Lower leg skin (tissue), 4 donors: Measurements from ENCODE around the gene SNX1. TPM values are rescaled to one million over a fixed set of nuclear protein-coding genes. Genes with fewer than 3 reads are reported as not detected.

Experiments
- DNase-seq, 2 donors: peaks; one replicate each; pipeline ENCODE4 v3.0.0-alpha.2; 2019; ENCODE audit warnings: low spot score in 2 of 2
- H3K4me3 ChIP-seq: fragments of 200-600 bp; sonication (generic); 2 replicates; pipeline ENCODE4 v1.5.1; 2017; ENCODE audit warnings: mild to moderate bottlenecking, low read depth; ENCODE audit not compliant: poor library complexity, severe bottlenecking
- CTCF ChIP-seq, 3 donors: fragments of 450-650 bp; IDR thresholded peaks; one replicate each; pipeline ENCODE4 v1.5.1; 2016; ENCODE audit warnings: antibody characterized with exemption in 3 of 3, mild to moderate bottlenecking in 3 of 3, moderate library complexity in 2 of 3
- POLR2A ChIP-seq, 2 donors: fragments of 450-650 bp; IDR thresholded peaks; one replicate each; pipeline ENCODE4 v1.6.1; 2016 to 2017; ENCODE audit warnings: antibody characterized with exemption in 2 of 2, mild to moderate bottlenecking in 1 of 2, moderate library complexity in 1 of 2
- WGBS, 2 donors: methylation state at CpG; one replicate each; pipeline ENCODE4 v1.1.5; 2018; 5-methylcytosine and 5-hydroxymethylcytosine counted together
- intact Hi-C: fragments of 100-400 bp; cut with DNase I; formaldehyde crosslinking; loops from one replicate; pipeline ENCODE4 v1.15.0; 2023; ENCODE audit warnings: low total_unique reads
- total RNA-seq, 4 donors: library from RNA; depleted of rRNA; stranded (reverse); fragments of >200 nt; gene quantifications; one replicate each; pipeline ENCODE4 v1.1.0, GENCODE V29; 2016

Gene SNX1
- total RNA-seq, 4 donors from 2014 or later: 51.3 to 94.9 (median 65.7) TPM

DNA sequence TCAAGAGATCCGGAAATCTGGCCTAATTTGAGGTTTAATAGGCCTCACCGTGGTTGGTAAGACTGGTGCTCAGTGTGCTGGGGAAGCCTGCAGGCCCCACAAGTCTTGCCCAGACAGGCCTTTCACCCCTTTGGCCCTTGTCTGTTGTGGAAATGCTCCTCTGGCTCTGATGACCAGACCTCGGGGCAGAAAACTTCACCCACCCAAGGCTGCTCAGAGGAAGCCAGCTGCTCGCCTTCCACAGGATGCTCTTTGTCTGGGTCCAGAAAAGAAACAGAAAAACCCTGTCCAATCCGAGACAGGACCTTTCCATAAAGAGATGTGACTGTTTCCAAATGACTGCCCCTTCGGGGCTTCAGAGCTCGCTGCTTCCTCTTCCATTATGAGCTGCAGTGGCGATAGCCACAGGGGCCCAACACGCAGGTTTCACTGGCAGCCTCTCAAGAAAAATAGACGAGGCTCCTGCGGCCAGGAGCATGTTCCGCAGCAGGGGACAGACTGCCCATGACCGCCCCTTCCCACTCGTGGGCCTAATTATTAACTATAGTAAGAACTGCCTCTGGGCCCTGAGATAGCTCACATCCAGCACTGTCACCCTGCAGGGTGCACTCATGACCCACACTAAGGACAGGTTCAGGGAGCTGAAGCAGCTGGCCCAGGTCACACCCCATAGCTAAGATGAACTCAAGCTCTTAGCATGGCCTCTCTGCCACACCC lies 48.9 kb downstream of the SNX1 start:
- intact Hi-C loops: no loop called here
- H3K4me3 ChIP-seq: no peak overlapping the region
- DNase-seq: peak in 1 of 2 donors; percentile 60
- no peak for TF ChIP-seq CTCF (IDR thresholded peaks at IDR 0.05)
- no peak for TF ChIP-seq POLR2A (IDR thresholded peaks at IDR 0.05)
- 79 to 84% methylated on average over 12 to 14 of the region's 14 CpGs for WGBS, 2 donors

- TF ChIP-seq CTCF (IDR thresholded peaks at IDR 0.05) (no peak), POLR2A (IDR thresholded peaks at IDR 0.05) (no peak)
- 69 to 80% methylated on average over 6 of the region's 6 CpGs for WGBS, 2 donors
- peak in 1 of 2 donors; percentile 79 for DNase-seq
- intact Hi-C loops: no loop called here
- H3K4me3 ChIP-seq: no peak overlapping the region
These were observed 50.3 kb downstream of the SNX1 start for GRCh38 chr15:64146041-64146440.

DNA sequence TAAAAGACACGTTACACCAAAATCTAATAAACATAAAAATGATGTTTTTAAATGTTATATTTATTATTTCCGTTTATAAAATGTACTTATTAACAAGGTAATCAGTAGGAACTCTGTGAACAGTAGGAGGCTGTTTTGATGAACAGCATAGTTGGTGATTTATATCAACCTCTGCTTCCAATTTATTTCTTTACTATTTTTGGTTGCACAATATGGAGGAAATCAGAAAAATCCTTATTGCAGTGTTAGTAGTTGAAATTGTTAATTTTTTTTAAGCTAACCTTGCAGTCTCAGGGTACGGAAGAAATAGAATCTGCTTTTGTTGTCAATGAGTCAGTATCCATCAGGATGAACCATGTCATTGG lies 50.7 kb downstream of the SNX1 start:
- intact Hi-C loops: no loop called here
- 86 to 87% methylated on average over 3 of the region's 3 CpGs for WGBS, 2 donors
- no peak for TF ChIP-seq POLR2A (IDR thresholded peaks at IDR 0.05)
- TF ChIP-seq CTCF (IDR thresholded peaks at IDR 0.05): no peak
- no peak for DNase-seq
- H3K4me3 ChIP-seq: no peak overlapping the region

DNA sequence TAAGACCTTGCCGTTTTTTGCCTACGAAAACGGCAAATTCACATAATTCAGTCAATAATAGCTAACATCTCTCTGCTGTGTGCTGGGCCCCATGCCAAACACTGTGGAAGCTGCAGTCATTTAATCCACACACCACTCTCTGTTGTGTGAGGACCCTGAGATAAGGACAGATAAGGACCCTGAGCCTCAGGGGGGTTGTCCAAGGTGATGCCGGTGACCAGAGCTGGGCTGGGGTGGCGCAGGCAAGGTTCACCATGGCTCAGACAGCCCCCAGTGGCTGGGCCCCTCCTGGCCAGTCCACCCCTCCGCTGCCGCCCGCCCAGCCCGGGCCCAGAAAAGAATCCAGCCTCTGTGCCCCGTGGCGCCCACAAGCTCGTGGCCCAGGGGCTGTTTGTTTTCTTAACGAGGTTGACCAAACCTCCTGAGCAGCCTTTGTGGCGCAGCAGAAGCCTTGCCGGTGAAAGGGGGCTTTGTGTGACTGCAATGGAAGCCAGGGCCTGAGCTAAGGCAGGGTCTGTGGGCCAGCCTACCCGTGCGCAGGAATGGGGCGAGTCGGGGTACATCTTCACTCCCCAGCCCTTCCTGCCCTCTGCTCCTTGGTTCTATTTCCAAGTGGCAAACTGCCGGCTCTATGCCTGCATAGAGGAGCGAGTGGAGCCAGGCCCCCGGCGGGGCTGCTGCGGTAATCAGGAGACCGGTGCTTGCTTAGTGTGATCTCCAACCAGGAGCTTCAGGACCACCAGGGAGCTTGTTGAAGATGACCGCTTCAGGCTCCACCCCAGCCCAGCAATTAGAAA lies 51.3 kb downstream of the SNX1 start:
- DNase-seq: peak in 1 of 2 donors; percentile 80

DNA sequence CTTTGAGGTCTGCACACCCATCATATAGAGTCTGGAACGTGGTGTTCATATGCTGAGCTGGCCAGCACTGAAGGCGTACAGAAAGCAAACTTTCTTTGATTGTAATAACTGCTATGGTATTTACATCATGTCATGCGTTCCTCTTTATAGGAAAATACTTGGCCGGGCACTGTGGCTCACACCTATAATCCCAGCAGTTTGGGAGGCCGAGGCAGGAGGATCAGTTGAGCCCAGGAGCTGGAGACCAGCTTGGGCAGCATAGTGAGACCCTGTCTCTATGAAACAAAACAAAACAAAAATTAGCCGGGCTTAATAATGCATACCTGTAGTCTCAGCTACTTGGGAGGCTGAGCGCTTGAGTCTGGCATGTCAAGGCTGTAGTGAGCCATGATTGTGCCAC lies 52.4 kb downstream of the SNX1 start:
- 79 to 84% methylated on average over 7 of the region's 7 CpGs for WGBS, 2 donors
- peak in 1 of 2 donors; percentile 50 for DNase-seq
- TF ChIP-seq POLR2A (IDR thresholded peaks at IDR 0.05) (no peak), CTCF (IDR thresholded peaks at IDR 0.05) (no peak)
- intact Hi-C loops: no loop called here
- no peak overlapping the region for H3K4me3 ChIP-seq

More for the DNA sequence above, 51.3 kb downstream of the SNX1 start:
- TF ChIP-seq POLR2A (IDR thresholded peaks at IDR 0.05) (no peak), CTCF (IDR thresholded peaks at IDR 0.05) (no peak)
- no peak overlapping the region for H3K4me3 ChIP-seq
- WGBS, 2 donors: 84 to 88% methylated on average over 18 to 24 of the region's 26 CpGs
- intact Hi-C loops: no loop called here
